Pancreas (tissue), 10 donors: Measurements from ENCODE around the gene NEUROG1. TPM values are rescaled to one million over a fixed set of nuclear protein-coding genes. Genes with fewer than 3 reads are reported as not detected.
"Not testable (repeated sequence)": the region's sequence is repeated elsewhere in the genome, so short reads cannot be mapped to it uniquely, and the experiment has no call there.

Source experiments
- ATAC-seq, 4 donors: fragments of 200-7000 bp; cut with Tn5 transposase; one replicate each; pipeline versions ENCODE4 v1.8.0 to v1.9.1; 2020; ENCODE audit warnings: mild to moderate bottlenecking in 4 of 4, moderate library complexity in 4 of 4
- DNase-seq, 6 donors: peaks; one replicate each; pipeline ENCODE4 v3.0.0-alpha.2; 2020
- FAIRE-seq: peaks from 2 replicates; lab custom pipeline; 2012; peaks lifted over from hg19 to GRCh38; lab: Jason Lieb, UNC
- H3K27ac ChIP-seq, 4 donors: fragments of 200-600 bp; sonication (generic); 1 replicate in 3 of 4; 2 replicates in 1 of 4; pipeline versions ENCODE4 v1.5.0 to v1.8.0; 2020
- H3K27me3 ChIP-seq, 4 donors: fragments of 200-600 bp; one replicate each; pipeline ENCODE4 v1.8.0; 2021
- H3K36me3 ChIP-seq, 3 donors: fragments of 200-600 bp; sonication (generic) in 1 of 3; one replicate each; pipeline versions ENCODE4 v1.5.0 to v1.8.0; 2020 to 2021
- H3K4me1 ChIP-seq, 3 donors: fragments of 200-600 bp; one replicate each; pipeline ENCODE4 v1.8.0; 2021
- H3K4me3 ChIP-seq, 4 donors: fragments of 200-600 bp; sonication (generic) in 2 of 4; one replicate each; pipeline versions ENCODE4 v1.5.0 to v1.8.0; 2020 to 2021
- H3K9me3 ChIP-seq, 4 donors: fragments of 200-600 bp; one replicate each; pipeline ENCODE4 v1.8.0; 2021
- WGBS, 2 donors: extraction: QIAGEN DNeasy Blood & Tissue Kit; methylation state at CpG; one replicate each; pipeline ENCODE4 v1.1.7; 2013; 5-methylcytosine and 5-hydroxymethylcytosine counted together
- intact Hi-C, 3 donors: fragments of 100-400 bp; cut with DNase I; formaldehyde crosslinking; loops; one replicate each; pipeline versions ENCODE4 v1.11.1 to v1.14.2; 2022
- polyA plus RNA-seq, 2 donors: library from polyadenylated mRNA; stranded (reverse); fragments of 200-250 nt; gene quantifications; one replicate each; pipeline ENCODE4 v1.2.3, GENCODE V29; 2013
- total RNA-seq, 6 donors: library from RNA; stranded (reverse); fragmentation: NEBNext Ultra II Directional in 4 of 6; extraction: Animal tissue kit (Norgen Biotek cat#: 25700) in 4 of 6; gene quantifications; one replicate each; pipeline versions ENCODE4 v1.2.1 to v1.2.4, GENCODE V29; 2021 to 2023
- TF ChIP-seq, protein P1 (sequence below), 4 donors: fragments of 200-600 bp; sonication (generic) in 3 of 4; IDR thresholded peaks; one replicate each; pipeline versions ENCODE4 v1.5.0 to v1.8.0; 2021; ENCODE audit warnings: antibody characterized with exemption in 4 of 4
- donor health status: healthy with polysubstance abuse.
- donor health status: DM: no; HTN: no; CAD: no; lungs with moderate emphysema.
- donor health status: DM: no; HTN: no; CAD: no.
- donor health status: control.
- donor health status: control.
- donor health status: Bipolar disorder and iron deficiency.
- donor health status: DM: yes; HTN: yes; CAD: no.
- donor health status: DM: no; HTN: no; CAD: no.
- donor health status: DM: no; HTN: no; CAD: no.
- donor health status: DM: yes; HTN: yes; CAD: no.

Gene NEUROG1
- total and polyA plus RNA-seq, 8 donors, result not detected

DNA sequence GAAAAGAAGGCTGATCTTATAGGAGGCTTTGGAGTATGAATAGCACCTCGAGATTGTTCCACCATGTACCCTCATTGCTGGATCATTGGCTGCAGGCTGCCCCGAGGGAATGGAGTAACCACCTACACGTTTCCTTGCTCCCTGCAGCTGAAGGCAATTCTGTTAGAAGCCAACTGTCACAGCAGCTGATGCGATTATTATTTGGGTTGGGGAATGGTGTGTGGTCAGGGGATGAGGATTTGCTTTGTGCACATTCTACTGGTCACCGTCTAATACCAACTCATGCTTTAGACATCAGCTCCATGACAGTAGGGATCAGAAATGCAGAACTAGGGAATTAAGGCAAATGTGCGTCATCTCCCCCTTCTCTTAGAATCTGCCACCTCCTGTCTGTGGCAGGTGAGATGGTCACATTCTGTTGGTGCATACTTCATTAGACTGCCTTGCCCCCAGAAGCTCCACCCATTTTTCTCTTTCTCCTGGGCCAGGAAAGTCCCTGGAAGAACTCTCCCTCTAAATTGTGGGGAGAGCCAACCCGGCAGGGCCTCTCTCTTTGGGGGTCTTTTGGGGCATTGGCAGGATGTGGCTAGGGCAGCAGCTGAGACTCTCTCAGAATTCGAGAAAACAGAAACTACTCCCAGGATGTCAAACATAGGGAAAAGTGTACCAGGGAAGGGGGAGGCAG, 32.8 kb downstream of the NEUROG1 start:
- FAIRE-seq (no peak), DNase-seq (no peak), ATAC-seq (no peak)
- WGBS, 2 donors, result 56 to 65% methylated on average over 8 of the region's 8 CpGs
- Histone ChIP-seq H3K27me3 (peaks cover 0 to 15% (median 0%) of the 10 kb centered on the region in 4 donors), H3K4me1 (no peaks in the 10 kb centered on the region), H3K27ac (no peak overlapping the region), H3K9me3 (no peaks in the 10 kb centered on the region), H3K36me3 (no peaks in the 10 kb centered on the region), H3K4me3 (no peak overlapping the region)
- intact Hi-C loops, result no loop called here
- TF ChIP-seq, protein P1, sequence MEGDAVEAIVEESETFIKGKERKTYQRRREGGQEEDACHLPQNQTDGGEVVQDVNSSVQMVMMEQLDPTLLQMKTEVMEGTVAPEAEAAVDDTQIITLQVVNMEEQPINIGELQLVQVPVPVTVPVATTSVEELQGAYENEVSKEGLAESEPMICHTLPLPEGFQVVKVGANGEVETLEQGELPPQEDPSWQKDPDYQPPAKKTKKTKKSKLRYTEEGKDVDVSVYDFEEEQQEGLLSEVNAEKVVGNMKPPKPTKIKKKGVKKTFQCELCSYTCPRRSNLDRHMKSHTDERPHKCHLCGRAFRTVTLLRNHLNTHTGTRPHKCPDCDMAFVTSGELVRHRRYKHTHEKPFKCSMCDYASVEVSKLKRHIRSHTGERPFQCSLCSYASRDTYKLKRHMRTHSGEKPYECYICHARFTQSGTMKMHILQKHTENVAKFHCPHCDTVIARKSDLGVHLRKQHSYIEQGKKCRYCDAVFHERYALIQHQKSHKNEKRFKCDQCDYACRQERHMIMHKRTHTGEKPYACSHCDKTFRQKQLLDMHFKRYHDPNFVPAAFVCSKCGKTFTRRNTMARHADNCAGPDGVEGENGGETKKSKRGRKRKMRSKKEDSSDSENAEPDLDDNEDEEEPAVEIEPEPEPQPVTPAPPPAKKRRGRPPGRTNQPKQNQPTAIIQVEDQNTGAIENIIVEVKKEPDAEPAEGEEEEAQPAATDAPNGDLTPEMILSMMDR (IDR thresholded peaks at IDR 0.05), result no peak

DNA sequence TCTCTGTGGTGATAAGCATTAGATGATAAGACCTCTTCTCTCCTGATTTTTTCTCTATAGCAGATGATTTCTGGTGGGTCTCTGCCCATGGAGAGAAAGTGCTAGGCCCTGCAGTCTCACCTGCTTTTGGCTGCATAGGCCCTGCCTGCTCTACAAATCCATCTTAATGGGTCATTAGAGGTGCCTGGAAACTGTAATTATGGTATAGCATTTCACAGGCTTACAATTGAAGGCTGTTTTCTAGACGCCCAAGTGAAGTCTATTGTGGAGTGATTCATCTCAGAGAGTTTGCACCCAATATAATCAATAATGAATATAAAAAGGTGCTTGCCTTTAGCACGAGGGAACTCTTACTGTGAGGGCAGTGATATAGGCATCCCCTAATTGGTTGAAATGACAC, 33.8 kb downstream of the NEUROG1 start:
- FAIRE-seq, result no peak
- intact Hi-C loops, result no loop called here
- Histone ChIP-seq H3K9me3 (no peaks in the 10 kb centered on the region), H3K27ac (no peak overlapping the region), H3K4me1 (no peaks in the 10 kb centered on the region), H3K36me3 (no peaks in the 10 kb centered on the region), H3K4me3 (no peak overlapping the region), H3K27me3 (peaks cover 0 to 10% (median 0%) of the 10 kb centered on the region in 4 donors)
- 44 to 49% methylated on average over 2 of the region's 2 CpGs for WGBS, 2 donors
- ATAC-seq, result no peak
- no peak for DNase-seq
- TF ChIP-seq, protein P1 (IDR thresholded peaks at IDR 0.05), result no peak

DNA sequence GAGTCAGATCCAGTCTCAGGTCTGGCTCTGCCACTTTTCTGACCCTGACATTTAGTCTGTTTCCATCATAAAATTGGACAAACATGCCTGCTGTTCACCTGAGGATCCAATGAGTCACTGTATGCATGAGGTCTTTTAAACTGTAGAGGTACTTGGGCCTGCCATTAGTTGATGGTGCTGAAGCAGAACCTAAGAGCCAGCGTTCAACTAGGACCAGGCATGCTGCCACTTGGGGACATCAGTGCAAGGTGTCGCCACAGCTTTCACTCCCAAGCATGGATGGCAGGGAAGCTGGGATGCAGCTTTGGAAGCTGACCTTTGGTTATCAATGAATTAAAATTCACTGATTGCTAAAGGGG, 37.1 kb downstream of the NEUROG1 start:
- no peaks in the 10 kb centered on the region for H3K27me3 ChIP-seq
- ATAC-seq, result no peak
- H3K4me3 ChIP-seq, result no peak overlapping the region
- H3K27ac ChIP-seq, result no peak overlapping the region
- no peak for DNase-seq
- H3K9me3 ChIP-seq, result no peaks in the 10 kb centered on the region
- FAIRE-seq, result no peak
- WGBS, 2 donors, result 58 to 63% methylated on average over 2 of the region's 2 CpGs
- no peaks in the 10 kb centered on the region for H3K4me1 ChIP-seq
- no peaks in the 10 kb centered on the region for H3K36me3 ChIP-seq
- intact Hi-C loops, result no loop called here
- TF ChIP-seq, protein P1 (IDR thresholded peaks at IDR 0.05), result no peak

DNA sequence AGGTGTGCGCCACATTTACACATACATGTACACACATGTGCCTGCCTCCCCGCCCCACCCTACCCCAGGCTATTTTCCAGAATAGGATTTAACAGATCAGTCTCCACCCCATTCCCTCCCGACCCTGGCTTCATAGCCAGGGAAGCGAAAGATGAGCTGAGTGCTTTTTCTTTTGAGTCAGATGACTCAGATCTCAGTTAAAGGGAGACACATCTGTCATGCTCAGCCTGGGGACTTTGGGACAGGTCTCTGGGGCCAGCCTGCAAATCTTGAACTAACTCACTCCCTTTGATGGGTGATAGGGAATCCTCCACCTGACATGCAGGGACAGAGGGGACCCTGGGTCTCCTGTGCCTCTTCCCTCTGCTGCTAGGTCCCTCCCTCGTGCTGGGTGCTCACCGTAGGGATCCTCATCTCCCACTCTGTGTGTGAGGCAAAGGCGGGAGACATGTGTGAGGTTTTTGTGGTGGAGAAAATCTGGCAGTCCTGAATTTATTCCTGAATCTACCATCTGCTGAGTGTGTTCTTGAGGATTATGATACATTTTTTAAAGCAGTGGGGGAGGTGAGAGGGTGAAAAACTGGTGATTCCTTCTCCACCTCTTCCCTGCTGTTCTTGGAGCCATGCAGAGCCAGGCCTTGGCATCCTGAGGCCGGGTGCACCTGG, 37.7 kb downstream of the NEUROG1 start:
- Histone ChIP-seq H3K4me1 (no peaks in the 10 kb centered on the region), H3K4me3 (no peak overlapping the region), H3K36me3 (no peaks in the 10 kb centered on the region), H3K9me3 (no peaks in the 10 kb centered on the region), H3K27ac (no peak overlapping the region), H3K27me3 (no peaks in the 10 kb centered on the region)
- WGBS, 2 donors, result 61 to 66% methylated on average over 8 of the region's 8 CpGs
- DNase-seq, result no peak
- TF ChIP-seq, protein P1 (IDR thresholded peaks at IDR 0.05), result no peak
- FAIRE-seq, result no peak
- intact Hi-C loops, result no loop called here
- ATAC-seq, result no peak

DNA sequence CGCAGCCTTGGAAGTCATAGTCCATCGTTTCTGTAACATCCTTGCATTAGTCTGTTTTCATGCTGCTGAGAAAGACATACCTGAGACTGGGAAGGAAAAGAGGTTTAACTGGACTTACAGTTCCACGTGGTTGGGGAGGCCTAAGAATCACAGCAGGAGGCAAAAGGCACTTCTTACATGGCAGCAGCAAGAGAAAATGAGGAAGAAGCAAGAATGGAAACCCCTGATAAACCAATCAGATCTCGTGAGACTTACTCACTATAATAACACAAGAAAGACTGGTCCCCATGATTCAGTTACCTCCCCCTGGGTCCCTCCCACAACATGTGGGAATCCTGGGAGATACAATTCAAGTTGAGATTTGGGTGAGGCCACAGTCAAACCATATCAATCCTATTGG, 40.2 kb downstream of the NEUROG1 start:
- WGBS, 2 donors, result 57 to 65% methylated on average over 4 of the region's 4 CpGs
- H3K36me3 ChIP-seq, H3K4me1 ChIP-seq, ATAC-seq, H3K9me3 ChIP-seq, DNase-seq, H3K4me3 ChIP-seq, FAIRE-seq, intact Hi-C loops, H3K27ac ChIP-seq: not testable (repeated sequence)
- peaks cover 0 to 13% (median 2%) of the 10 kb centered on the region in 4 donors for H3K27me3 ChIP-seq
